Astrocyte of the hippocampus (primary cell): ENCODE results near the gene MYO9B.
"Not testable (repeated sequence)": the region's sequence is repeated elsewhere in the genome, so short reads cannot be mapped to it uniquely, and the experiment has no call there.

Experiments used
- DNase-seq: peaks from one replicate; pipeline ENCODE4 v3.0.0; 2011; ENCODE audit warnings: low read depth, low spot score

Gene MYO9B

DNA sequence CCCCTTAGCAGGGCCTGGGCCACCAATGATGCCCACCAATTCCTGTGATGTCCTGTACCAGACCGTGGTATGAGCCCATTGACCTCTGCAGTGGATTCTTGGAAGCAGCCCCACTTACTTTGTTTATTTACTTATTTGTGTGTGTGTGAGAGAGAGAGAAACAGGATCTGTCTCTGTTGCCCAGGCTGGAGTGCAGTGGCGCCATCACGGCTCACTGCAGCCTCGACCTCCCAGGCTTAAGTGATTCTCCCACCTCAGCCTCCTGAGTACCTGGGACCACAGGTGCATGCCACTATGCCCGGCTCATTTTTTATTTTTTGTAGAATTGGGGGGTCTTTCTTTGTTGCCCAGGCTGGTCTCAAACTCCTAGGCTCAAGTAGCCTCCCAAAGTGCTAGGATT lies 13.0 kb downstream of the MYO9B start:
- no peak for DNase-seq

DNA sequence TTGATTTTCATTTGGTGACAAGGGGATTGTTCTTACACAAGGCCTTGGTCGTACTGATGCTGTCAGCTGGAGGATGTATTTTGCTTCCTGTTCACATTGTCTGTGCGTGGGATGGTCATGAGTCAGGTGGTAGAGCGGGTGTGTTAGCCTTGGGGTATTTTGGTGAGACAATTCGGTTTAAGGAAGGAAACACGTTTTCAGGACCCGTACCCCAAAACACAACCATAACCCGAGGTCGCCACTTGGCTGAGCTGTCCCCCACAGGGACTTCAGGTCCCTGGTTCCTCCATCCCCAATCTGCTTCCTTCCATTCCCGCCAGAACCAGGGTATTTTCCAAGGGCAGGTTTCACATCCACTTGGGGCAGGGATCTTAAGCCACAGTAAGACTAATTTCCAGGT lies 15.0 kb downstream of the MYO9B start:
- no peak for DNase-seq

DNA sequence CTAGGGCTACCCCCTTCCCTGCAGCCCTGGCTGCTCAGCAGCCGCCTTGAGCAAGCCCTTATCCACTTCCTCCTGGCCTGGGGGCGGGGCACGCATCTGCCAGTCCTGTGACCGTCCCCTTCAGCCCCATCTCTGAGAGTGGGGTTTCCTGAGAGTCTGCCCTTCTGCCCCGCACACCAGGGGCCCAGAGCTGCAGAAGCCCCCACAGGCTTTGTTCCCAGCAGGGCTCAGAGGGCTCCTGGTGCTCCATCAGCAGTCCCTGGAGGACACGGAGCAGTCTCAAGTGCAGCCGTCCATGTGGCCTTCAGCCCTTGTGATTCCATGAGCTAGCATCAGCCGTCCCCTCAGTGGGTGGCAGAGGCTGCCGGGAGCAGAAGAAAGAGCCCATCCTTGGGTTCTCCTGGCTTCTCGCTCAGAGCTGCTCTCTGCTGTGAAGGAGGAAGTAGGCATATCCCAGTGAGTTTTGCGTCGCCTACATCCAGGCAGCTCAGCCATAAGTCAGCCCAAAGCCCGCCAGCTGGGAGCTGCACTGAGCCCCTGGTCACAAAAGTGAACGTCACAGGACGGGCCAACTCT lies 16.3 kb downstream of the MYO9B start:
- DNase-seq, result no peak

DNA sequence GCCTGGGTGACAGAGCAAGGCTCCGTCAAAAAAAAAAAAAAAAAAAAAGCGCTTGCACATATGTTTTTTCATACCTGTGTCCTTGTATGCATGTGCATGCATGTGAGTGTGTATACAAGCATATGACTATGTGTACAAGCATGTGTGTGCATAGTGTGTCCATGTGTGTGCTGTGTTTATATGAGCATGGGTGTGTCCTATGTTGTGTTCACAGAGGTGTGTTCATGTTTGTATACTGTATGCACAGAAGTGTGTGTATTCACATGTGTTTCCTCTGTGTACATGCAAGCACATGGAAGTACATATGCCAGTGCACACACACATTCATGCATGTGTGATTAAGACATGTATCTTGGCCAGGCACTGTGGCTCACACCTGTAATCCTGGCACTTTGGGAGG lies 17.1 kb downstream of the MYO9B start:
- DNase-seq, result no peak

DNA sequence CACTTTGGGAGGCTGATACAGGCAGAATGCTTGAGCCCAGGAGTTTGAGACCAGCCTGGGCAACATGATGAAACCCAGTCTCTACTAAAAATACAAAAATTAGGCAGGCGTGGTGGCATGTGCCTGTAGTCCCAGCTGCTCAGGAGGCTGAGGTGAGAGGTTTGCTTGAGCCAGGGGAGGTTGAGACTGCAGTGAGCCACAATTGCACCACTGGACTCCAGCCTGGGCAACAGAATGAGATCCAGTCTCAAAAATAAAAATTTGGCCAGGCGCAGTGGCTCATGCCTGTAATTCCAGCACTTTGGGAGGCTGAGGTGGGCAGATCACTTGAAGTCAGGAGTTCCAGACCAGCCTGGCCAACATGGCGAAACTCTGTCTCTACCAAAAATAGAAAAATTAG lies 19.1 kb downstream of the MYO9B start:
- DNase-seq, result not testable (repeated sequence)

DNA sequence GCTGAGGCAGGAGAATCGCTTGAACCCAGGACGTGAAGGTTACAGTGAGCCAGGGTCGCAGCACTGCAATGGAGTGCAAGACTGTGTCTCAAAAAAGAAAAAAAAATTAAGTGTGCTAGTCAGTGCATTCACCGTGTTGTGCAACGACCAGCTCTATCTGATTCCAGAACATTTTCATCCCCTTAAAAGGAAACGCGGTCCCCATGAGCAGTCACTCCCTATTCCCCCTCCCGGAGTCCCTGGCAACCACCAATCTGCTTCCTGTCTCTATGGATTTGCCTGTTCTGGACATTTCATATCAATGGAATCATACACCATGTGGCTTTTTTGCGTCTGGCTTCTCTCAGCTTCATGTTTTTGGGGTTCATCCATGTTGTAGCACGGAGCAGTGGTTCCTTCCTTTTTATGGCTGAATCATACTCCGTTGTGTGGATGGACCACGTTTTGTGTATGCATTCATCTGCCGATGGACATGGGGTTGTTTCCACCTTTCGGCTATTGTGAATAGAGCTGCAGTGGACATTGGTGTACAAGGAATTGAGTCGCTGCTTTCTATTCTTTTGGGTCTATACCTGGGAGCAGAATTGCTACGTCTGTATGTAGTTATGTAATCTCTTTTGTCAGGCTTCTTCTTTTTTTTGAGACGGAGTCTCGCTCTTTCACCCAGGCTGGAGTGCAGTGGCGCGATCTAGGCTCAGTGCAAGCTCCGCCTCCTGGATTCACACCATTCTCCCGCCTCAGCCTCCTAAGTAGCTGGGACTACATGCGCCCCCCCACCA lies 19.8 kb downstream of the MYO9B start:
- no peak for DNase-seq

DNA sequence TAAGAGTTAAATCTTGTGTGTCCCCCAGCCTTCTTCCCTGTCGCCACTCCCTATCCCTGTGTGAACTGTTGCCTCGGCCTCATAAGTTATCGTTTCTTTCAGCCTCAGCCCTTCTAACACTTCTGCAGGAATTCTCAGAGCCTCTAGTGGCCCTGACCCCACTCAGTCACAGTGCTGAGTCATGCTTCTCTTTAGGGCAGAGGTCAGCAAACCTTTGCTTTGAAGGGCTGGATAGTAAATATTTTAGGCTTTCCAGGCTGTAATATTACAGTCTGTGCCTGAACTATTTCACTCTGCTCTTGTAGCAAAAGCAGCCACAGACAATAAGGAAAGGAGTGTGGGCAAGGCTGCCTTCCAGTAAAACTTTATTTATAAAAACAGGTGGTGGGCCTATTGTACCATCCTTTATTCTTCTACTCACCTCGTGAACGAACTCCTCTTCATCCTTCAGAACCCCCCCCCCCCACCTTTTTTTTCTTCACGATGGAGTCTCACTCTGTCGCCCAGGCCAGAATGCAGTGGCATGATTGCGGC lies 22.1 kb downstream of the MYO9B start:
- peak; percentile 20 for DNase-seq

DNA sequence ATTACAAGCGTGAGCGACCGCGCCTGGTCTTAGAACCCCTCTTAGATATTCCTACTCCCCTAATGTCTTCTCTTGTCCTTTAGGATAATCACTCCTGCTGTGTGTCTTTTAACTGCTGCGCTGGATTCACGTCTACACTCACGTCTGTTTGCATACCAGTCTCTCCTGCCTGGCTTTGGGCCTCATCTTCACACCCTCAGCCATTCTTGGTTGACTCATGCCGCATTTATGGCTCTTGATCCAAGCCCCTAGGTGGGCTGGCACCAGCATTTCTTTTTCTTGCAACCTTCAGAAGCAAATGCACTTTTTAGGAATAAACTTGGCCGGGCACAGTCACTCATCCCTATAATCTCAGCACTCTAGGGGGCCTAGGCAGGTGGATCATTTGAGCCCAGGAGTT lies 22.7 kb downstream of the MYO9B start:
- no peak for DNase-seq

DNA sequence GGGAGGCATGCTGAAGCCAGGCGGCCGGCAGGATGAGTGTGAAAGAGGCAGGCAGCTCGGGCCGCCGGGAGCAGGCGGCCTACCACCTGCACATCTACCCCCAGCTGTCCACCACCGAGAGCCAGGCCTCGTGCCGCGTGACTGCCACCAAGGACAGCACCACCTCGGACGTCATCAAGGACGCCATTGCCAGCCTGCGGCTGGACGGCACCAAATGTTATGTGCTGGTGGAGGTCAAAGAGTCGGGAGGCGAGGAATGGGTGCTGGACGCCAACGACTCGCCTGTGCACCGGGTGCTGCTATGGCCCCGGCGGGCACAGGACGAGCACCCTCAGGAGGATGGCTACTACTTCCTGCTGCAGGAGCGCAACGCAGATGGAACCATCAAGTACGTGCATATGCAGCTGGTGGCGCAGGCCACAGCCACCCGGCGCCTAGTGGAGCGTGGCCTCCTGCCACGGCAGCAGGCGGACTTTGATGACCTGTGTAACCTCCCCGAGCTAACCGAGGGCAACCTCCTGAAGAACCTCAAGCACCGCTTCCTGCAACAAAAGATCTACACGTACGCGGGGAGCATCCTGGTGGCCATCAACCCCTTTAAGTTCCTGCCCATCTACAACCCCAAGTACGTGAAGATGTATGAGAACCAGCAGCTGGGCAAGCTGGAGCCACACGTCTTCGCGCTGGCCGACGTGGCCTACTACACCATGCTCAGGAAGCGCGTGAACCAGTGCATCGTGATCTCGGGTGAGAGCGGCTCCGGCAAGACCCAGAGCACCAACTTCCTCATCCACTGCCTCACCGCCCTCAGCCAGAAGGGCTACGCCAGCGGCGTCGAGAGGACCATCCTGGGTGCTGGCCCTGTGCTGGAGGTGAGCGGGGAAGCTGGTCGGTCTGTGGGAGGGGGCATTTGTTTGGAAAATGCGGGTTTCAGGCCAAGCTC lies 26.4 kb downstream of the MYO9B start:
- no peak for DNase-seq

DNA sequence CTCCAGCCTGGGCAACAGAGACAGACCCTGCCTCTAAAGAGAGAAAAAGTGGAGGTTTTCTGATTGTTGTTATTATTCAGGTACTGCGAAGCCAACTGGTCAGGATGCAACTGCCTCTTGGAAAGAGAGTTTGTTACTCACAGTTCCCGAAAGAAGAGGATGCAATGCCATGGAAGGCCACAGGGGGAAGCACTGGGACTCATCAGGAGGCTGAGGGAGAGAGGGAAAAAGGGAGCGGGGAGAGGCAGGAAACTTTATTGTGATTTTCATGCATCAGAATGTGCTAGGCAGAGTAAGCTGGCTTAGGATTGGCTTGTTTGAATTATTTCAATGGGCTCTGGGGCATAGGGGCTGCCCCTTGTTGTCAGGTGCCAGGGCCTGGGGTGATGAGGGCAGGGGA lies 27.6 kb downstream of the MYO9B start:
- DNase-seq, result peak; percentile 44

DNA sequence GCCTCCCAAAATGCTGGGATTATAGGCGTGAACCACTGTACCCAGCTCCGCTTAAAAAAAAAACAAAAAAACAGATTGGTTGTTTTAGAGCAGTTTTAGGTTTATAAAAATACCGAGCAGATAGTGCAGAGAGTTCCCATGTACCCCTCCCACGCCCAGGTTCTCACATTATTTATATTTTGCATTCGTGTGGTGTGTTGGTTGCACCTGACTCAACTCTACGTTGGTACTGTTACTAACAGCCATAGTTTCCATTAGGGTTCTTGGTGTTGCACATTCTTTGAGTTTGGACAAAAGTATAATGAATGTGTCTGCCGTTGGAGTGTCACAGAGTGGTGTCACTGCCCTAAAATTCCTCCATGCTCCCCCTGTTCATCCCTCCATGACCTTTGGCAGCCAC lies 29.1 kb downstream of the MYO9B start:
- DNase-seq, result no peak

DNA sequence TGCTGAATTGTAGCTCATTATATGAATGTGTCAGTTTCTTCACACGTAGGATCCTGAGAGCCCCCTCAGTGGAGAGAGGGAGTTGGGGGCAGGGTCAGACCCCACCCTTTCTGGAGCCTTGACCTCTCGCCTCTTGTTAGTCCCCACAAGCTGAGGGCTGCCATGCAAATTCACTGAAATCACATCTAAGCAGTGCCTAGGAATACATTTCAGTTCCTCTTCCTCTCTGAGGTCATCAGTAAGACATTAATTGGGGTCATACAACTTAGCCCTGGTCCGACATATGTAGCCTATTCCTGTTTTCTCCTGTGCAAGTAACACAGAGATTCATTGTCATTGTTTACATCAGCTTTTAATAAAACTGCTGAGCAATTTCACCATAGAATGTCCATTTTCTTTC lies 30.0 kb downstream of the MYO9B start:
- DNase-seq, result no peak

DNA sequence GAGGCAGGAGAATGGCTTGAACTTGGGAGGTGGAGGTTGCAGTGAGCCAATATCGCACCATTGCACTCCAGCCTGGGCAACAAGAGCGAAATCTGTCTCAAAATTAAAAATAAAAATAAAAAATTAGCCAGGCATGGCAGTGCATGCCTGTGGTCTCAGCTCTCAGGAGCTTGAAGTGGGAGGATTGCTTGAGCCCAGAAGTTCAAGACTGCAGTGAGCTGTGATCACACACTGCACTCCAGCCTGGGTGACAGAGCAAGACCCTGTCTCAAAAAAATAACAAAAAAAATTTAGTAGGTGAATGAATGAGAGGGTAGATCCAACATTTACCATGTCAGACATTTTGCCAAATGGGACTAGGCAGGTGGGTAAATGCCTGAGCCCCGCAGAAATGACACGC lies 31.4 kb downstream of the MYO9B start:
- not testable (repeated sequence) for DNase-seq

DNA sequence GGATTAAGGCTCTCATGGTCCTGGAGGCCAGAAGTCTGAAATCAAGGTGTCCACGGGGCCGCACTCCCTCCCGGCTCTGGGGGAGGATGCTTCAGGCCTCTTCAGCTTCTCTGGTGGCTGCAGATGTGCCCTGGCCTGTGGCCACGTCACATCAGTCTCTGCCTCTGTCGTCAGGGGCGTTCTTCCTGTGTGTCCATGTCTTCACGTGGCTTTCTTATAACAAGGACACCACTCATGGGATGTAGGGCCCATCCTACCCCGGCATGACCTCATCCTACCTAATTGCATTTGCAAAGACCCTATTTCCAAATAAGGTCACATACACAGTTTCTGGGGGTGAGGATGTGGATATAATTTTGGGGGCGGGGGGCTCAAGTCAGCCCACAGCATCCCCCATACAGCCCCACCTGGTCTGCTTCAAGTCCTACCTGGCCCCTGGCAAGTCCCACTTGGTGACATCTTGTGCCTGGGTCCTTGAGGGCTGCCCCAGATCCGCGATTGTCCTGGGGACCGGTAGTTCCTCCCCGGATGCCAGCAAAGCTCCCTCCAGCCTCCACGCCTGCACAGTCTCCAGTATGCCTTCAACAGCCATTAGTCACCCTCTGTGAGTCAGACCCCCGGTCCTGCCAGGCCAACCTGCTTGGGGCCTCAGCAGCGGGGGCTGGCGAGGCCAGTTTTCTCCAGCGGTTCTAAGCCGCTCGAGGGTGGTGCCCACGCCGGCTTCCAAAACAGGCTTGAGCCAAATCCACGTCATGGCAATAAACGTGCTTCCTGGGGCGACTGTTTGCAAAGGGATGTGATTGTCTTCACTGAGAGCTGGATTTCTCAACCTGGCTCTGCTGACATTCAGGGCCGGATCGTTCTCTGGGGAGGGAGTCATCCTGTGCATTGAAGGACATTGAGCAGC lies 32.2 kb downstream of the MYO9B start:
- peak; percentile 98 for DNase-seq

DNA sequence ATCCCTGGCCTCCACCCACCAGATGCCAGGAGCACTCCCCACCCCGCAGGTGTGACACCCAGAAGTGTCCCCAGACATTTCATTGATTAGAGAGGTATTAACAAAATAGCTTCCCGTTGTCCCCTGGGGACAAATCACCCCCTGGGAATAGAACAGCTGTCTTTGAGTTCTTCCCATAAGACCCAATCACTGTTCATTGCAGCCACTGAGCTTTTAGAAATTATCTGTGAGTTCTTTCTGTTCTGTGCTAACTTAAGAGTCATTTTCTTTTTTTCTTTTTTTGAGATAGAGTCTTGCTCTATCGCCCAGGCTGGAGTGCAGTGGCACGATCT lies 32.8 kb downstream of the MYO9B start:
- DNase-seq, result no peak

DNA sequence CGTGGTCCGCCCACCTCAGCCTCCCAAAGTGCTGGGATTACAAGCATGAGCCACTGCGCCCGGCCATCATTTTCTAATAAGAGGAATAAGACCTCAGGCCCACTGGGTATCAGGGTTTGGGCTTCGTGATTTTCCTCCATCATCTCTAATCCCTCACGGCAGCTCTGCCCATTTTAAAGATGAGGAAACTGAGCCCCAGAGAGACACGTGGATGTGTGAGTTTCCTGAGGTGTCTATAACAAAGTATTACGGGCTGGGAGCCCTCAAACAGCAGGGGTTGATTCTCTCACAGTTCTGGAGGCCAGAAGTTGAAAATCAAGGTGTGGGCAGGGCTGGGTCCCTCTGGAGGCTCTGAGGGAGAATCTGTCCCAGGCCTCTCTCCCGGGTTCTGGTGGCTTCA lies 33.7 kb downstream of the MYO9B start:
- no peak for DNase-seq

DNA sequence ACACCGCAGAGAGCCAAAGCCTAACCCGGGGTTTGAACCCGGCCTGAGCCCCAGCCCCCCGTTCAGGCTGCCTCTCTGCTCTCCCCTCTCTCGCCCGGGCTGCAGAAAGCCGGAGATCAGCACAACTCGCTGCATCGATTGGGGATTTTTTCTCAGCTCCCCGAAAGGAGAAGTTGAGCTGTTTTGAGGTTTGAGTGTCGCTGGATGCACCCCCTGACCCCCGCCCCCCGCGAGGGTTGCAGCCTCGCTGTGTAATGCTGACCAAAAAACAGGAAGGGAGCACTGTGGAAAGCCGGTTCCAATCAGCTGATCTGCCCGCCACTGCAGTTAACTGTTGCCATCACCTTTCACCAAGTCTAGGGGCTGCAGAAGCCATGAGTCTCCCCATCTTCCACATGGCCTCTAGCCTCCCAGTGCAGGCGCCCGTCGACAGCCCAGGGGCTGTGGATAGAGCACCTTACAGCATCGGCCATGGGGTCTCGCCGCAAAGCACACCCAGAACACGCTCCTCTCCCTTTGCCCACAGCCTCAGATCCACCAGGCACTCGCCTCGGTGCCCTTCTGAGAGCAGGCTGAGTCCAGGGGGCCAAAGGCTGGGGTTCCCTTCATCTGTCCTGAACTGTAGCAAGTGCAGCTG lies 34.5 kb downstream of the MYO9B start:
- DNase-seq, result no peak

DNA sequence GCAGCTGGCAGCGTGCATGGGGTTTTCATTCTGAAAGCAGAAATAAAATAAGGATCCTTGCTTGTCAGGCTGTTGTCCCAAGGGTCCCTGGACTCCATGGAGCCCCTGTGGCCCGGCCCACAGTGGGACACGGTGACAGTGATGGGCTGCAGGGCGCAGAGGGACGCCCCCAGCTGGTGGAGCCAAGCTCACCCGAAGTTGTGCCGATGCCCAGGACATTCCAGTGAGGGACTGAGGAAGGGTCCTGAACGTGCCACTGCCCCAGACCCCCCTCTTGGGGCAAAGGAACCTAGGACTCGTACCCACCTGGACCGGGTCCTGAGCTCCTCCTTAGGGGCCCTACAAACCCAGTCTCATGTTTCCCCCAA lies 35.0 kb downstream of the MYO9B start:
- no peak for DNase-seq

DNA sequence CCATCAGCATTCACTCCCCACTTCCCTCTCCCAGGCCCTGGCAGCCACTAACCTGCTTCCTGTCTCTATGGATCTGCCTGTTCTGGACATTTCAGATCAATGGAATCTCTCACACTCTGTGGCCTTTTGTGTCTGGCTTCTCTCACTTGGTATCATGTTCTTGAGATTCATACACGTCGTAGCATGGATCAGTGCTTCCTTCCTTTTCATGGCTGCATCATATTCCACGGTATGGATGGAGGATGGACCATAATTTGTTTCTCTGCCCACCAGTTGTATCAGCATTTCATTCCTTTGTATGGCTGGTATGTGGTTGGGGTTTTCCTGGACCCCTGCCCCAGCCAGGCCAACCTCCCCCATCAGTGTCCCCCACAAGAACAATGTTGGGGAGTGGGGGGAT lies 36.2 kb downstream of the MYO9B start:
- DNase-seq, result no peak

DNA sequence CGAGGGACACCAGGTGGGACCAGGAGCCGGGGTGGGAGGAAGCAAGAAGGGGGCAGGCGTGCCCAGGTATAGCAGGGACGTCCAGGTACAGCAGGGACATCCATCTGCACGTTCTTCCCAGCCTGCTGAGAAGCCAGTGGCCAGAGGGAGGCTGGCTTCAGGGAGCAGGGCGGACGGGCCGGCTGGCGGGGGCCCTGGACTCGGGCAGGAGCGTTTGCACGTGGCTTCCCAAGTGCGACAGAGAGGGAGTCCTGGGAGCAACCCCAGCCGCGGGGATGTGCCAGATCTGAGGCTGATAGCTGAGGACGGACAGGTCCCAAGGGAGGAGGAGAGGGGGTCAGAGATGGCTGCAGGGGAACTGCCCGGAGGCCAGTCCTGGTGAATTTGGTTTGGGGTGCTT lies 36.7 kb downstream of the MYO9B start:
- DNase-seq, result no peak

DNA sequence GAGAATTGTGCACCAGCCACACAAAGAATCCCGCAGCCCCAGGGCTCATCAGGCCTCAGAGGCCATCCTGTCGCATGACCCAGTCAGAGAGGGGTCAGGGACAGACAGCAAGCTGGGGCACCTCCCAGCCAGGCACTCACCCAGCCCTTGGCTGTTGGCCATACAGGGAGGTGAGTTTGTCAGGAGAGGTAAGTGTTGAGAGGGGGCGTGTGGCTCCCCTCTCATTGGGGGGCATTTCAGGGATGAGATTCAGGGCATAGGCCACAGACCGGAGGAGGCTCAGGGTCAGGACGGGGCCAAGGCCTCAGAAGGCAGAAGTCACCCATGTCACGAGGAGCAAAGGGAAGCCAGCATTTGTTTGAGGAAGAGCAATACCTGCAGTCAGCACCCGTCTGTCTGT lies 37.1 kb downstream of the MYO9B start:
- no peak for DNase-seq
